GM19468 (cell line): Measurements from ENCODE around the gene DHFR2.

Source experiments
- ATAC-seq: cut with Tn5 transposase; IDR thresholded peaks from one replicate; pipeline ENCODE4 v1.9.1; 2021; ENCODE audit warnings: mild to moderate bottlenecking, moderate library complexity, moderate number of reproducible peaks; ENCODE audit not compliant: unreplicated experiment; ENCODE audit errors: extremely low read depth

DHFR2 gene

GRCh38 chr3:94012185-94012584, 50.5 kb downstream of the DHFR2 start:
- no peak for ATAC-seq

- no peak for ATAC-seq
Observed at GRCh38 chr3:94011233-94011711, 51.4 kb downstream of the DHFR2 start.

- no peak for ATAC-seq
Observed at GRCh38 chr3:94009608-94010007, 53.1 kb downstream of the DHFR2 start.

- no peak for ATAC-seq
Observed at GRCh38 chr3:94008253-94008652, 54.5 kb downstream of the DHFR2 start.
